K562 (cell line): Measurements from ENCODE around the gene SMG6. TPM values are rescaled to one million over a fixed set of nuclear protein-coding genes. Genes with fewer than 3 reads are reported as not detected.

Source experiments
- CBFA2T2 ChIP-seq: fragments of 450-650 bp; conservative IDR thresholded peaks from 2 replicates; pipeline ENCODE4 v1.6.1; 2017; ENCODE audit warnings: mild to moderate bottlenecking
- CBX2 ChIP-seq: fragments of 200-600 bp; sonication (generic); IDR thresholded peaks from one replicate; pipeline ENCODE4 v1.6.1; 2012; ENCODE audit warnings: mild to moderate bottlenecking, low read length, inconsistent platforms; ENCODE audit not compliant: insufficient read depth, poor library complexity, severe bottlenecking
- CHD7 ChIP-seq: fragments of 200-600 bp; sonication (generic); IDR thresholded peaks from one replicate; pipeline ENCODE4 v1.6.1; 2012; ENCODE audit warnings: mild to moderate bottlenecking, low read depth, low read length, inconsistent platforms
- E2F5 ChIP-seq: sonication (generic); formaldehyde crosslinking; IDR thresholded peaks from 2 replicates; pipeline ENCODE4 v1.8.0; 2022; ENCODE audit warnings: mild to moderate bottlenecking, missing genetic modification reagents
- HES1 ChIP-seq: fragments of 450-650 bp; IDR thresholded peaks from 2 replicates; pipeline ENCODE4 v1.6.1; 2016; ENCODE audit warnings: low read depth, mild to moderate bottlenecking, moderate library complexity
- HNRNPL ChIP-seq: fragments of 200-400 bp; formaldehyde crosslinking; IDR thresholded peaks from 2 replicates; pipeline ENCODE4 v1.6.1; 2017; ENCODE audit warnings: low read depth, mild to moderate bottlenecking, low read length
- JUNB ChIP-seq: fragments of 450-650 bp; formaldehyde crosslinking; conservative IDR thresholded peaks from 2 replicates; pipeline ENCODE4 v1.4.0; 2020; ENCODE audit warnings: mild to moderate bottlenecking
- KLF6 ChIP-seq: fragments of 250-450 bp; sonication (Bioruptor Pico); IDR thresholded peaks from 2 replicates; pipeline ENCODE4 v1.4.0; 2020; ENCODE audit warnings: mild to moderate bottlenecking, moderate library complexity, borderline replicate concordance
- NCOR1 ChIP-seq: fragments of 450-650 bp; IDR thresholded peaks from 2 replicates; pipeline ENCODE4 v1.6.1; 2016; ENCODE audit warnings: mild to moderate bottlenecking, moderate library complexity
- PREB ChIP-seq: sonication (generic); formaldehyde crosslinking; IDR thresholded peaks from 2 replicates; pipeline ENCODE4 v1.8.1; 2023; ENCODE audit warnings: mild to moderate bottlenecking, missing genetic modification reagents
- TFAM ChIP-seq: fragments of 250-450 bp; sonication (Bioruptor Pico); conservative IDR thresholded peaks from 2 replicates; pipeline ENCODE4 v1.5.0; 2021; ENCODE audit warnings: mild to moderate bottlenecking, moderate library complexity
- polyA plus RNA-seq, 8 experiments: library from polyadenylated mRNA; depleted of rRNA in 4 of 8; stranded (reverse) in 5 of 8; unstranded in 3 of 8; fragments of >200 nt; fragmentation: Nextera tagmentation in 2 of 8; fragmentation: Illumina TruSeq in 1 of 8; extraction: Ambion mirVana in 2 of 8; extraction: Trizol in 1 of 8; gene quantifications; 2 replicates each; pipeline versions ENCODE4 v1.2.1 to v1.2.3, GENCODE V29; 2011 to 2014; ENCODE audit warnings: inconsistent platforms in 1 of 8, missing spikeins in 1 of 8
- total RNA-seq, 7 experiments: library from RNA; depleted of rRNA in 6 of 7; stranded (reverse); fragments of >200 nt in 6 of 7; fragmentation: Illumina TruSeq in 2 of 7; extraction: Trizol in 2 of 7; gene quantifications; 2 replicates each; pipeline versions ENCODE4 v1.2.1 to v1.2.3, GENCODE V29; 2011 to 2021; ENCODE audit warnings: low replicate concordance in 1 of 7

The SMG6 gene
- total and polyA plus RNA-seq, 9 of the 15 experiments (the other 6 are each of a cell fraction or from before 2014, with no cell fraction given) = 0.44 to 13.9 (median 6.0) TPM

GRCh38 chr17:2192367-2193057 is 111.1 kb downstream of the SMG6 start (continued):
- TF ChIP-seq CHD7 (no peak), CBX2 (no peak), KLF6 (CRISPR knock-in tag) (no peak), CBFA2T2 (peak; percentile 49), PREB (CRISPR knock-in tag) (no peak), HES1 (no peak), HNRNPL (no peak), NCOR1 (no peak), JUNB (CRISPR knock-in tag) (no peak), E2F5 (CRISPR knock-in tag) (no peak), TFAM (CRISPR knock-in tag) (no peak)
